Measurements from ENCODE around the gene SPOUT1.

Gene SPOUT1

DNA sequence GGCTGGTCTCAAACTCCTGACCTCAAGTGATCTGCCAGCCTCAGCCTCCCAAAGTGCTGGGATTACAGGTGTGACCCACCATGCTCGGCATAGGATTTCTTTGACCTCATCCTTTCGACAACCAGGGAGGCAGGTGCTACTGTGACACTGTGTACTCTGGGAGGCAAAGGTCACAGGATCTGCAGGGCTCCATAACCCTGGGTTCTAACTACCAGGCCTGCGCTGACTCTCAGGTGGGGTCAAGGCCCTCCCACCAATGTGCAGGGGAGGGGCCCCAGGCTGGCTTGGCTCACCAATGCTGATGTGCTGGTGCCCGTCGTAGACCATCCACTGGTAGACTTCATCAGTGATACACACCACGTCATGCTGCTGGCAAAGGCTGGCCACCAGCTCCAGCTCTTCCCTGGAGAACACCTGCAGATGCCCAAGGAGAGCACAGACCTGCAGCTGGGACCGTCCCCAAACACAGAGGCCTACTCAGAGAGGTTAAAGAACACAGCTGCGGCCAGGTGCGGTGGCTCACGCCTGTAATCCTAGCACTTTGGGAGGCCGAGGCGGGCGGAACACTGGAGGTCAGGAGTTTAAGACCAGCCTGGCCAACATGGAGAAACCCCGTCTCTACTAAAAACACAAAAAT is 7.0 kb upstream of the SPOUT1 start:
- no peak overlapping the region for H3K4me3 ChIP-seq (ENCODE audit: low read length)
- H3K36me3 ChIP-seq (ENCODE audit: control insufficient read depth, insufficient read depth, low read length): peaks cover 5% of the 10 kb centered on the region; the same call in 1 of the 2 replicates
- no peak overlapping the region for H3K27ac ChIP-seq (ENCODE audit: low read length)
- no peaks in the 10 kb centered on the region for H3K9me3 ChIP-seq (ENCODE audit: control insufficient read depth, insufficient read depth, low read length)
- no peaks in the 10 kb centered on the region for H3K27me3 ChIP-seq (ENCODE audit: control insufficient read depth, insufficient read depth, low read length)
- no CpG with 5 or more reads among the region's 14 CpGs for WGBS (ENCODE audit: insufficient coverage, insufficient read length)
- H3K4me1 ChIP-seq (ENCODE audit: control insufficient read depth, insufficient read depth, low read length): no peaks in the 10 kb centered on the region
- no peak for DNase-seq (ENCODE audit: low read depth, low spot score)

GRCh38 chr9:128835246-128836210 is 5.9 kb upstream of the SPOUT1 start:
- H3K9me3 ChIP-seq (ENCODE audit: control insufficient read depth, insufficient read depth, low read length): no peaks in the 10 kb centered on the region
- peaks cover 5% of the 10 kb centered on the region; the same call in 1 of the 2 replicates for H3K36me3 ChIP-seq (ENCODE audit: control insufficient read depth, insufficient read depth, low read length)
- H3K27me3 ChIP-seq (ENCODE audit: control insufficient read depth, insufficient read depth, low read length): no peaks in the 10 kb centered on the region
- no peak overlapping the region for H3K4me3 ChIP-seq (ENCODE audit: low read length)
- WGBS (ENCODE audit: insufficient coverage, insufficient read length): no CpG with 5 or more reads among the region's 28 CpGs
- no peaks in the 10 kb centered on the region for H3K4me1 ChIP-seq (ENCODE audit: control insufficient read depth, insufficient read depth, low read length)
- no peak for DNase-seq (ENCODE audit: low read depth, low spot score)
- no peak overlapping the region for H3K27ac ChIP-seq (ENCODE audit: low read length)

GRCh38 chr9:128833696-128834095 is 4.1 kb upstream of the SPOUT1 start:
- no CpG with 5 or more reads among the region's 10 CpGs for whole genome bisulfite sequencing (ENCODE audit: insufficient coverage, insufficient read length)
- Histone ChIP-seq H3K36me3 (ENCODE audit: control insufficient read depth, insufficient read depth, low read length) (peaks cover 5% of the 10 kb centered on the region; the same call in 1 of the 2 replicates), H3K27ac (ENCODE audit: low read length) (no peak overlapping the region), H3K4me1 (ENCODE audit: control insufficient read depth, insufficient read depth, low read length) (no peaks in the 10 kb centered on the region; the same call in 1 of the 2 replicates), H3K4me3 (ENCODE audit: low read length) (no peak overlapping the region), H3K27me3 (ENCODE audit: control insufficient read depth, insufficient read depth, low read length) (no peaks in the 10 kb centered on the region), H3K9me3 (ENCODE audit: control insufficient read depth, insufficient read depth, low read length) (no peaks in the 10 kb centered on the region)
- DNase-seq (ENCODE audit: low read depth, low spot score): no peak

- Histone ChIP-seq H3K9me3 (ENCODE audit: control insufficient read depth, insufficient read depth, low read length) (no peaks in the 10 kb centered on the region), H3K27me3 (ENCODE audit: control insufficient read depth, insufficient read depth, low read length) (no peaks in the 10 kb centered on the region), H3K27ac (ENCODE audit: low read length) (no peak overlapping the region), H3K4me1 (ENCODE audit: control insufficient read depth, insufficient read depth, low read length) (no peaks in the 10 kb centered on the region; the same call in 1 of the 2 replicates), H3K4me3 (ENCODE audit: low read length) (peak overlapping the region; percentile 86), H3K36me3 (ENCODE audit: control insufficient read depth, insufficient read depth, low read length) (peaks cover 33% of the 10 kb centered on the region)
- DNase-seq (ENCODE audit: low read depth, low spot score): no peak
- WGBS (ENCODE audit: insufficient coverage, insufficient read length): no CpG with 5 or more reads among the region's 18 CpGs
These were observed 708 bp downstream of the SPOUT1 start for GRCh38 chr9:128828719-128829452.

- Histone ChIP-seq H3K36me3 (ENCODE audit: control insufficient read depth, insufficient read depth, low read length) (peaks cover 36% of the 10 kb centered on the region), H3K4me3 (ENCODE audit: low read length) (no peak overlapping the region), H3K27me3 (ENCODE audit: control insufficient read depth, insufficient read depth, low read length) (no peaks in the 10 kb centered on the region), H3K4me1 (ENCODE audit: control insufficient read depth, insufficient read depth, low read length) (no peaks in the 10 kb centered on the region; the same call in 1 of the 2 replicates), H3K9me3 (ENCODE audit: control insufficient read depth, insufficient read depth, low read length) (no peaks in the 10 kb centered on the region), H3K27ac (ENCODE audit: low read length) (no peak overlapping the region)
- WGBS (ENCODE audit: insufficient coverage, insufficient read length): no CpG with 5 or more reads among the region's 8 CpGs
- DNase-seq (ENCODE audit: low read depth, low spot score): no peak
These were observed 1.3 kb downstream of the SPOUT1 start for GRCh38 chr9:128828267-128828666.

- no peak overlapping the region for H3K4me3 ChIP-seq (ENCODE audit: low read length)
- no CpG with 5 or more reads among the region's 22 CpGs for WGBS (ENCODE audit: insufficient coverage, insufficient read length)
- no peaks in the 10 kb centered on the region for H3K9me3 ChIP-seq (ENCODE audit: control insufficient read depth, insufficient read depth, low read length)
- no peak for DNase-seq (ENCODE audit: low read depth, low spot score)
- H3K27ac ChIP-seq (ENCODE audit: low read length): no peak overlapping the region
- H3K36me3 ChIP-seq (ENCODE audit: control insufficient read depth, insufficient read depth, low read length): peaks cover 46% of the 10 kb centered on the region
- H3K27me3 ChIP-seq (ENCODE audit: control insufficient read depth, insufficient read depth, low read length): no peaks in the 10 kb centered on the region
- no peaks in the 10 kb centered on the region; the same call in 1 of the 2 replicates for H3K4me1 ChIP-seq (ENCODE audit: control insufficient read depth, insufficient read depth, low read length)
These were observed 3.5 kb downstream of the SPOUT1 start for GRCh38 chr9:128825923-128826700.

DNA sequence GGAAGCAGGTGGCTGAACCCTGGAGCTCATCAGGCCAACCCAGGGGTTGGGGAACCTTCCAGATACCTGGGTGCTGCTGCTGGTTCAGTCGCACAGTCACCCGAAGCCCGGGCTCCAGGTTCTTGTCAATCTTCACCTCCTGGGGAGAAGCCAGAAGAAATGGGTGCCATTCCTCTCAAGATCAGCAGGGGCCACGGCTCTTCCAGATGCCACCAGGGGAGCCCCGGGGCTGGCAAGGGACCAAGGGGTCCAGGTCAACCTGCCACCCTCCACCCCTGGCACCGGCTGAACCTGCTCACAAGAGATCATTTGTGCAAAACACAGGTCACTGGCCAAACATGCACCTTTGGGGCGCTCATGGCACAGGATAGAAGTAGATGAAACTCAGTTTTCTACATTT is 4.7 kb downstream of the SPOUT1 start:
- no CpG with 5 or more reads among the region's 7 CpGs for WGBS (ENCODE audit: insufficient coverage, insufficient read length)
- Histone ChIP-seq H3K27me3 (ENCODE audit: control insufficient read depth, insufficient read depth, low read length) (no peaks in the 10 kb centered on the region), H3K36me3 (ENCODE audit: control insufficient read depth, insufficient read depth, low read length) (peaks cover 46% of the 10 kb centered on the region), H3K27ac (ENCODE audit: low read length) (no peak overlapping the region), H3K9me3 (ENCODE audit: control insufficient read depth, insufficient read depth, low read length) (no peaks in the 10 kb centered on the region), H3K4me1 (ENCODE audit: control insufficient read depth, insufficient read depth, low read length) (no peaks in the 10 kb centered on the region; the same call in 1 of the 2 replicates), H3K4me3 (ENCODE audit: low read length) (no peak overlapping the region)
- DNase-seq (ENCODE audit: low read depth, low spot score): no peak

DNA sequence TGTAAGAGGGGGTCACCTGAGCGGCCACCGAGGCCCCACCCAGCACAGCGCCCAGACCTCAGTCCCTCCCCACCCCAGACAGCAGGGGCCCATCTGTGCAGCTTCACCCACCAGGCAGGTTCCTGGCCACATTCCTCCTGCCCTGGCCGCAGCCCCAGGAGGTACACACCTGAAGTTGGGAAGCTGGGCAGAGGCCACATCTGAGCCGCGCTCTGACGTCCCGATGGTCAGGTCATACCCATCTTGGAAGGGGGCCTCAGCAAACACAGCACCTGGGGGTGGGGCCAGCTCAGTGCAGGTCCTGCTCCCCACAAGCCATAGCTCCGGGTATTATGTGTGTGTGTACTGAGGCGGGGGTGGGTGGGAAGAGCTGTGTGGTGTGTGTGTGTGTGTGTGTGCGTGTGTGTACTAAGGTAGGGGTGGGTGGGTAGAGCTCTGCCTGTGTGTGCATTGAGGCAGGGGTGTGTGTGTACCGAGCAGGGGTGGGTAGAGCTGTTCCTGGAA is 5.6 kb downstream of the SPOUT1 start:
- H3K27ac ChIP-seq (ENCODE audit: low read length): no peak overlapping the region
- H3K4me1 ChIP-seq (ENCODE audit: control insufficient read depth, insufficient read depth, low read length): no peaks in the 10 kb centered on the region; the same call in none of the 2 replicates
- no peak for DNase-seq (ENCODE audit: low read depth, low spot score)
- no peaks in the 10 kb centered on the region for H3K27me3 ChIP-seq (ENCODE audit: control insufficient read depth, insufficient read depth, low read length)
- peaks cover 46% of the 10 kb centered on the region for H3K36me3 ChIP-seq (ENCODE audit: control insufficient read depth, insufficient read depth, low read length)
- no peak overlapping the region for H3K4me3 ChIP-seq (ENCODE audit: low read length)
- no peaks in the 10 kb centered on the region for H3K9me3 ChIP-seq (ENCODE audit: control insufficient read depth, insufficient read depth, low read length)
- no CpG with 5 or more reads among the region's 12 CpGs for WGBS (ENCODE audit: insufficient coverage, insufficient read length)

DNA sequence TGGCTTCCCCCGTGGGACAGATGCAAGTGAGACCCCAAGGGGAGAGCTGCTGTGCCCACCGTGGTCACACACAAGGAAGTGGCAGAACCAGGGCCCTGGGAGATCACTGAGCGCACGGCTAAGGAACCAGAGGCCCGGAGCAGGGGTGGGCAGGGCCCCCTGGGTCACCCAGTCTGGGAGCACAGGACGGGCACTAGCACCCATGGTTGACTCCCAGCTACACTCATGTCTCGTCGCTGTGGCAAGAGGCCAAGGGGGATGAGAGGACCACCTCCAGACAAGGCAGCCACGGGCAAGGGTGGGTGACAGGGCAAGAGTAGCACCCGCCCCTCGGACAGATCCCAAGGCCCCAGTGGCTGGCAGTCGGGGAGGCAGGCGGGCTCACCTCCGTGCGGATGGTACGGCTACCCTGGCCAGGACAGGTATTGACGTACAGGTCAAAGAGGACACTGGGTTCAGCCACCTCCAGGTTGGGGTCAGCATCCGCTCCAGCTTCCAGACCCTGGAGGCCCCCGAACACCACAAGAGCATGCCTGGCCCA is 6.2 kb downstream of the SPOUT1 start:
- H3K9me3 ChIP-seq (ENCODE audit: control insufficient read depth, insufficient read depth, low read length): no peaks in the 10 kb centered on the region
- WGBS (ENCODE audit: insufficient coverage, insufficient read length): no CpG with 5 or more reads among the region's 19 CpGs
- no peaks in the 10 kb centered on the region; the same call in 1 of the 2 replicates for H3K4me1 ChIP-seq (ENCODE audit: control insufficient read depth, insufficient read depth, low read length)
- DNase-seq (ENCODE audit: low read depth, low spot score): no peak
- H3K27me3 ChIP-seq (ENCODE audit: control insufficient read depth, insufficient read depth, low read length): no peaks in the 10 kb centered on the region
- peaks cover 46% of the 10 kb centered on the region for H3K36me3 ChIP-seq (ENCODE audit: control insufficient read depth, insufficient read depth, low read length)
- H3K27ac ChIP-seq (ENCODE audit: low read length): no peak overlapping the region
- no peak overlapping the region for H3K4me3 ChIP-seq (ENCODE audit: low read length)

Data from iPS DF 6.9 (cell line).